GM18526 (cell line): ENCODE results near the gene ELAVL2.

ENCODE experiments used
- POLR2A ChIP-seq: IDR thresholded peaks from 3 replicates; pipeline ENCODE4 v1.6.1; 2011; ENCODE audit not compliant: insufficient read length; ENCODE audit errors: extremely low read depth

ELAVL2 gene

GRCh38 chr9:23677446-23677845, 148.6 kb downstream of the ELAVL2 start:
- TF ChIP-seq POLR2A = no peak

- no peak for TF ChIP-seq POLR2A
These were observed 151.9 kb downstream of the ELAVL2 start for GRCh38 chr9:23674016-23674585.

- TF ChIP-seq POLR2A = no peak
These were observed 153.9 kb downstream of the ELAVL2 start for GRCh38 chr9:23672151-23672550.

- no peak for TF ChIP-seq POLR2A
These were observed 156.3 kb downstream of the ELAVL2 start for GRCh38 chr9:23669776-23670175.

GRCh38 chr9:23665635-23666034, 160.4 kb downstream of the ELAVL2 start:
- no peak for TF ChIP-seq POLR2A

- no peak for TF ChIP-seq POLR2A
These were observed 161.0 kb downstream of the ELAVL2 start for GRCh38 chr9:23665051-23665450.

GRCh38 chr9:23663946-23664345, 162.1 kb downstream of the ELAVL2 start:
- no peak for TF ChIP-seq POLR2A

- TF ChIP-seq POLR2A = no peak
These were observed 162.5 kb downstream of the ELAVL2 start for GRCh38 chr9:23663536-23663935.

GRCh38 chr9:23663125-23663524, 162.9 kb downstream of the ELAVL2 start:
- no peak for TF ChIP-seq POLR2A

GRCh38 chr9:23662320-23662719, 163.7 kb downstream of the ELAVL2 start:
- no peak for TF ChIP-seq POLR2A

- TF ChIP-seq POLR2A = no peak
These were observed 166.6 kb downstream of the ELAVL2 start for GRCh38 chr9:23659346-23660006.

- TF ChIP-seq POLR2A = no peak
These were observed 167.4 kb downstream of the ELAVL2 start for GRCh38 chr9:23658376-23659258.

- no peak for TF ChIP-seq POLR2A
These were observed 175.0 kb downstream of the ELAVL2 start for GRCh38 chr9:23651051-23651450.

- TF ChIP-seq POLR2A = no peak
These were observed 177.4 kb downstream of the ELAVL2 start for GRCh38 chr9:23648651-23649050.

GRCh38 chr9:23644896-23645295, 181.1 kb downstream of the ELAVL2 start:
- TF ChIP-seq POLR2A = no peak

- TF ChIP-seq POLR2A = no peak
These were observed 181.7 kb downstream of the ELAVL2 start for GRCh38 chr9:23644326-23644725.

GRCh38 chr9:23643656-23644258, 182.3 kb downstream of the ELAVL2 start:
- no peak for TF ChIP-seq POLR2A
